GM06990 (cell line): ENCODE results near the gene CYB5A.

Source experiments
- DNase-seq: peaks from one replicate; pipeline ENCODE4 v3.0.0-alpha.2; 2011; ENCODE audit not compliant: insufficient read length; ENCODE audit errors: extremely low read depth
- H3K27me3 ChIP-seq: replicated peaks from 2 replicates; pipeline ENCODE4 v1.6.0; 2011; ENCODE audit warnings: low read length; ENCODE audit not compliant: control insufficient read depth, insufficient read depth
- H3K36me3 ChIP-seq: 2 replicates; pipeline ENCODE4 v1.5.1; 2011; ENCODE audit warnings: low read length; ENCODE audit not compliant: control insufficient read depth, insufficient read depth
- H3K4me3 ChIP-seq: replicated peaks from 2 replicates; pipeline ENCODE4 v1.5.1; 2011; ENCODE audit warnings: low read depth, mild to moderate bottlenecking, control low read depth, low read length
- CTCF ChIP-seq: IDR thresholded peaks from 2 replicates; pipeline ENCODE4 v1.5.1; 2011; ENCODE audit warnings: low read length, control low read depth, mild to moderate bottlenecking, inconsistent platforms; ENCODE audit not compliant: insufficient read depth, poor library complexity, severe bottlenecking

Gene CYB5A

GRCh38 chr18:74292541-74292858 is 737 bp upstream of the CYB5A start:
- peak overlapping the region; percentile 66 for H3K4me3 ChIP-seq
- no peaks in the 10 kb centered on the region for H3K36me3 ChIP-seq
- no peak for TF ChIP-seq CTCF
- H3K27me3 ChIP-seq: no peaks in the 10 kb centered on the region
- DNase-seq: no peak

GRCh38 chr18:74291472-74291770 is 342 bp downstream of the CYB5A start:
- no peak for TF ChIP-seq CTCF
- peak overlapping the region; percentile 93 for H3K4me3 ChIP-seq

GRCh38 chr18:74290794-74291471 is 830 bp downstream of the CYB5A start:
- Histone ChIP-seq H3K27me3 (no peaks in the 10 kb centered on the region), H3K4me3 (peak overlapping the region; percentile 93), H3K36me3 (no peaks in the 10 kb centered on the region)
- peak; percentile 15 for DNase-seq
- TF ChIP-seq CTCF: no peak

More at GRCh38 chr18:74291472-74291770, 342 bp downstream of the CYB5A start:
- no peaks in the 10 kb centered on the region for H3K27me3 ChIP-seq
- DNase-seq: no peak
- no peaks in the 10 kb centered on the region for H3K36me3 ChIP-seq

- Histone ChIP-seq H3K4me3 (no peak overlapping the region), H3K36me3 (no peaks in the 10 kb centered on the region), H3K27me3 (no peaks in the 10 kb centered on the region)
- no peak for TF ChIP-seq CTCF
- DNase-seq: no peak
Measured at GRCh38 chr18:74290021-74290420, 1.7 kb downstream of the CYB5A start.

GRCh38 chr18:74289137-74289536 is 2.6 kb downstream of the CYB5A start:
- H3K4me3 ChIP-seq: no peak overlapping the region
- TF ChIP-seq CTCF: no peak
- DNase-seq: no peak
- H3K36me3 ChIP-seq: no peaks in the 10 kb centered on the region
- no peaks in the 10 kb centered on the region for H3K27me3 ChIP-seq

- no peaks in the 10 kb centered on the region for H3K27me3 ChIP-seq
- no peak for TF ChIP-seq CTCF
- H3K4me3 ChIP-seq: no peak overlapping the region
- no peak for DNase-seq
- no peaks in the 10 kb centered on the region for H3K36me3 ChIP-seq
Measured at GRCh38 chr18:74288730-74289129, 3.0 kb downstream of the CYB5A start.
